ENCODE data around the gene ANKRD40CL. TPM values are rescaled to one million over a fixed set of nuclear protein-coding genes. Genes with fewer than 3 reads are reported as not detected.
"Not testable (repeated sequence)": the region's sequence is repeated elsewhere in the genome, so short reads cannot be mapped to it uniquely, and the experiment has no call there.

ANKRD40CL gene
- total RNA-seq, 4 donors from 2014 or later = not detected

GRCh38 chr17:50808413-50808812 is 41.1 kb upstream of the ANKRD40CL start:
- TF ChIP-seq POLR2A (IDR thresholded peaks at IDR 0.05) (no peak), CTCF (IDR thresholded peaks at IDR 0.05) (no peak)
- Histone ChIP-seq H3K27me3 (no peaks in the 10 kb centered on the region), H3K9me3 (no peaks in the 10 kb centered on the region), H3K36me3 (no peaks in the 10 kb centered on the region), H3K4me3 (no peak overlapping the region), H3K27ac (no peak overlapping the region), H3K4me1 (peaks cover 0 to 20% (median 7%) of the 10 kb centered on the region in 3 donors)
- intact Hi-C loops (cut with DNase I) = no loop called here
- 82 to 91% methylated on average over 5 of the region's 7 CpGs for WGBS, 2 donors
- no peak for DNase-seq

- Histone ChIP-seq H3K9me3 (no peaks in the 10 kb centered on the region), H3K27me3 (no peaks in the 10 kb centered on the region), H3K27ac (no peak overlapping the region), H3K4me3 (no peak overlapping the region), H3K36me3 (no peaks in the 10 kb centered on the region), H3K4me1 (peaks cover 0 to 25% (median 10%) of the 10 kb centered on the region in 3 donors)
- no peak for TF ChIP-seq CTCF (IDR thresholded peaks at IDR 0.05)
- TF ChIP-seq POLR2A (IDR thresholded peaks at IDR 0.05) = no peak
- intact Hi-C loops (cut with DNase I) = no loop called here
- 83 to 84% methylated on average over 5 of the region's 5 CpGs for WGBS, 2 donors
- no peak for DNase-seq
Observed at GRCh38 chr17:50807675-50808074, 40.4 kb upstream of the ANKRD40CL start.

DNA sequence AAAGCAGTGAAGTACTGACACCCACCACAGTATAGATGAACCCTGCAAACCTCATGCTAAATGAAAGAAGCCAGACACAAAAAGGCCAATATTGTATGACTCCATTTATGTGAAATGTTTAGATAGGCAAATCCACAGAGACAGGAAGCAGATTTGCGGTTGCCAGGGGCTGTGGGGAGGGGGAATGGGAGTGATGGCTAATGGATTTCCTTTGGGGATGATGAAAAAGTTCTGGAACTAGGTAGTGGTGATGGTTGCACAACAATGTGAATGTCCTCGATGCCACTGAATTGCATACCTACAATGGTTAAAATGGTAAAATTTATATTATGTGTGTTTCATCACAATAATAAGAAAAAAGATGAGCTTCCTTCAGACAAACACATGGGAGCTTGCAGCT is 39.7 kb upstream of the ANKRD40CL start:
- Histone ChIP-seq H3K4me3 (no peak overlapping the region), H3K27me3 (no peaks in the 10 kb centered on the region), H3K27ac (no peak overlapping the region), H3K4me1 (peaks cover 0 to 28% (median 10%) of the 10 kb centered on the region in 3 donors), H3K36me3 (no peaks in the 10 kb centered on the region), H3K9me3 (no peaks in the 10 kb centered on the region)
- intact Hi-C loops (cut with DNase I) = no loop called here
- WGBS, 2 donors = 63 to 77% methylated on average over 2 of the region's 2 CpGs
- TF ChIP-seq POLR2A (IDR thresholded peaks at IDR 0.05) = no peak
- no peak for TF ChIP-seq CTCF (IDR thresholded peaks at IDR 0.05)
- no peak for DNase-seq

DNA sequence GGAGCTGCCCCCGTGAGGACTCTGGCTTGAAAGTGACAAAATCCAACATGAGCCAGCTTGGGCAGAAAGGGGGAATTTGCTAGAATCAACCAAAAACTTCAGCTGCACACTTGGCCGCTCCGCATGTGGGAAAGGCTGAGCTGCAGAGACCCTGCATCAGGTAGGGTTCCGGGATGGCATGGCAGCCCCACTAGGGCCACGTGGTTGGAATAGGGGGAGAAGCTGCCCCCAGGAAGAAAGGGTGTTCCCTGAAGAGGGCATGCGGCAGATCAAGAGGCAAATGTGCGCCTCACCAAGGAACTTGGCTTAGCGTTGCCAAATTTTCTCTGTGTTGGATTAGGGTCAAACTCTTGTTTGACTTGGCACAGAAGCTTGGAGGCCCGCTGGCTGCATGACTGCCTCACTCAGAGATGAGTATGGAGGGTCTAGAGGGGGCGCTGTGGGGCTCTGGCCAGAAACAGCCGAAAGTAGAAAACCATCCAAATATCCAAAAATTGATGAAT is 38.9 kb upstream of the ANKRD40CL start:
- intact Hi-C loops (cut with DNase I) = no loop called here
- Histone ChIP-seq H3K9me3 (no peaks in the 10 kb centered on the region), H3K36me3 (no peaks in the 10 kb centered on the region), H3K27ac (no peak overlapping the region), H3K4me1 (peaks cover 0 to 31% (median 10%) of the 10 kb centered on the region in 3 donors), H3K4me3 (no peak overlapping the region), H3K27me3 (no peaks in the 10 kb centered on the region)
- TF ChIP-seq POLR2A (IDR thresholded peaks at IDR 0.05) = no peak
- TF ChIP-seq CTCF (IDR thresholded peaks at IDR 0.05) = no peak
- 31 to 46% methylated on average over 6 to 9 of the region's 11 CpGs for WGBS, 2 donors
- no peak for DNase-seq

GRCh38 chr17:50805486-50805885 is 38.2 kb upstream of the ANKRD40CL start:
- no peaks in the 10 kb centered on the region for H3K27me3 ChIP-seq
- DNase-seq = no peak
- no peaks in the 10 kb centered on the region for H3K9me3 ChIP-seq
- peaks cover 4 to 38% (median 10%) of the 10 kb centered on the region in 3 donors for H3K4me1 ChIP-seq
- H3K36me3 ChIP-seq = no peaks in the 10 kb centered on the region
- H3K4me3 ChIP-seq = no peak overlapping the region
- no peak overlapping the region for H3K27ac ChIP-seq
- WGBS, 2 donors = 63 to 71% methylated on average over 2 to 3 of the region's 6 CpGs
- TF ChIP-seq CTCF (IDR thresholded peaks at IDR 0.05) (no peak), POLR2A (IDR thresholded peaks at IDR 0.05) (no peak)
- intact Hi-C loops (cut with DNase I) = no loop called here

DNA sequence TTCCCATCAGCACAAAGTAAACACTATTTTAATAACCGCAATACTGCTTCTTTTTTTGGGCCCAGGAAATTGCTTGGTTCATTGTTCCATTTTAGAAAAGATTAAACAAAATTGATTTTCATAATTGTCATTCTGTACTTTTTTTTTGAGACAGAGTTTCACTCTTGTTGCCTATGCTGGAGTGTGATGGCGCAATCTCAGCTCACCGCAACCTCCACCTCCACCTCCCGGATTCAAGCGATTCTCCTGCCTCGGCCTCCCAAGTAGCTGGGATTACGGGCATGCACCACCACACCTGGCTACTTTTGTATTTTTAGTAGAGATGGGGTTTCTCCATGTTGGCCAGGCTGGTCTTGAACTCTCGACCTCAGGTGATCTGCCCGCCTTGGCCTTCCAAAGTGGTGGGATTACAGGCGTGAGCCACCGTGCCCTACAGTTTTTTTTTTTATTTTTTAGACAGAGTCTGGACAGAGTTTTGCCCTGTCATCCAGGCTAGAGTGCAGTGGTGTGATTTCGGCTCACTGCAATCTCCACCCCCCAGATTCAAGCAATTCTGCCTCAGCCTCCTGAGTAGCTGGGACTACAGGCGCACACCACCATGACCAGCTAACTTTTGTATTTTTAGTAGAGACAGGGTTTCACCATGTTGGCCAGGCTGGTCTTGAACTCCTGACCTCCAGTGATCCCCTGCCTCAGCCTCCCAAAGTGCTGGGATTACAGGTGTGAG is 37.6 kb upstream of the ANKRD40CL start:
- H3K27ac ChIP-seq; H3K4me3 ChIP-seq; H3K9me3 ChIP-seq; intact Hi-C loops (cut with DNase I); DNase-seq; H3K36me3 ChIP-seq; H3K27me3 ChIP-seq: not testable (repeated sequence)
- peaks cover 4 to 44% (median 11%) of the 10 kb centered on the region in 3 donors for H3K4me1 ChIP-seq
- 90 to 96% methylated on average over 13 of the region's 13 CpGs for WGBS, 2 donors

Measured in esophagus squamous epithelium (tissue), 5 donors.